OCI-LY1 (cell line): ENCODE data around the gene MED13L.

ENCODE experiments used
- EZH2 ChIP-seq: fragments of 200-600 bp; sonication (generic), shearing (Covaris generic); IDR thresholded peaks from 2 replicates; pipeline ENCODE4 v1.8.0; 2017; ENCODE audit warnings: borderline replicate concordance, mixed run types, mild to moderate bottlenecking, antibody characterized with exemption, low read length, moderate library complexity, mixed read lengths
- TF ChIP-seq, protein P1 (sequence below): fragments of 200-600 bp; sonication (generic), shearing (Covaris generic); IDR thresholded peaks from 2 replicates; pipeline ENCODE4 v1.5.1; 2017; ENCODE audit warnings: mild to moderate bottlenecking, antibody characterized with exemption, low read length, moderate library complexity, mixed read lengths

DNA sequence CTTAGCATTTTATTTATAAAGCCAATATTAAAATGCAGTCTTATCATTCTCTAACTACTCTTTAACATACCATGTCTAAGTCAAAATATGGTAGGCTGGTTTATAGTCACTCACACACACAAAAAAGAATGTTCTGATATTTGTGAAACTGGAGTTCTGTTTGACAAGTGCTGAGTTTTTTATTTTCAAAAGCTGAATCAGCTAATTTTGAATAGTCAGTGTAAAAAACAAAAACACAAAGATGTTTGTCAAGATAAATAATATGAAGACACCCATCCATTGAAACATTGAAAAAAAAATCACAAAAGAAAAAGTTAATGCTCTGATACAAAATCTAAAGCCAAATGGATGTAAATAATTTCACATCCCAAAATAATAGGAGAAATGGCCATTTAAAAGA lies 231.5 kb downstream of the MED13L start:
- TF ChIP-seq, protein P1, sequence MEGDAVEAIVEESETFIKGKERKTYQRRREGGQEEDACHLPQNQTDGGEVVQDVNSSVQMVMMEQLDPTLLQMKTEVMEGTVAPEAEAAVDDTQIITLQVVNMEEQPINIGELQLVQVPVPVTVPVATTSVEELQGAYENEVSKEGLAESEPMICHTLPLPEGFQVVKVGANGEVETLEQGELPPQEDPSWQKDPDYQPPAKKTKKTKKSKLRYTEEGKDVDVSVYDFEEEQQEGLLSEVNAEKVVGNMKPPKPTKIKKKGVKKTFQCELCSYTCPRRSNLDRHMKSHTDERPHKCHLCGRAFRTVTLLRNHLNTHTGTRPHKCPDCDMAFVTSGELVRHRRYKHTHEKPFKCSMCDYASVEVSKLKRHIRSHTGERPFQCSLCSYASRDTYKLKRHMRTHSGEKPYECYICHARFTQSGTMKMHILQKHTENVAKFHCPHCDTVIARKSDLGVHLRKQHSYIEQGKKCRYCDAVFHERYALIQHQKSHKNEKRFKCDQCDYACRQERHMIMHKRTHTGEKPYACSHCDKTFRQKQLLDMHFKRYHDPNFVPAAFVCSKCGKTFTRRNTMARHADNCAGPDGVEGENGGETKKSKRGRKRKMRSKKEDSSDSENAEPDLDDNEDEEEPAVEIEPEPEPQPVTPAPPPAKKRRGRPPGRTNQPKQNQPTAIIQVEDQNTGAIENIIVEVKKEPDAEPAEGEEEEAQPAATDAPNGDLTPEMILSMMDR: no peak
- no peak for TF ChIP-seq EZH2
